Right lobe of liver (tissue), 6 donors: Measurements from ENCODE around the gene ERICH6. TPM values are rescaled to one million over a fixed set of nuclear protein-coding genes. Genes with fewer than 3 reads are reported as not detected.

Experiments used
- ATAC-seq, 4 donors: fragments of 200-7000 bp; cut with Tn5 transposase; one replicate each; pipeline ENCODE4 v1.9.1; 2020; ENCODE audit warnings: mild to moderate bottlenecking in 4 of 4, moderate library complexity in 4 of 4
- DNase-seq, 3 donors: peaks; one replicate each; pipeline ENCODE4 v3.0.0-alpha.2; 2020
- H3K27ac ChIP-seq, 3 donors: fragments of 200-600 bp; one replicate each; pipeline ENCODE4 v1.8.0; 2022
- H3K27me3 ChIP-seq, 2 donors: fragments of 200-600 bp; one replicate each; pipeline ENCODE4 v1.8.0; 2022
- H3K36me3 ChIP-seq, 4 donors: fragments of 200-600 bp; sonication (generic) in 1 of 4; one replicate each; pipeline versions ENCODE4 v1.5.1 to v1.8.0; 2017 to 2022; ENCODE audit warnings: control low read depth in 1 of 4
- H3K4me1 ChIP-seq, 4 donors: fragments of 200-600 bp; sonication (generic) in 1 of 4; one replicate each; pipeline versions ENCODE4 v1.5.1 to v1.8.0; 2017 to 2022; ENCODE audit warnings: control low read depth in 1 of 4
- H3K4me3 ChIP-seq, 3 donors: fragments of 200-600 bp; one replicate each; pipeline ENCODE4 v1.8.0; 2022
- H3K9me3 ChIP-seq, 4 donors: fragments of 200-600 bp; sonication (generic) in 1 of 4; one replicate each; pipeline versions ENCODE4 v1.5.1 to v1.8.0; 2017 to 2022; ENCODE audit warnings: control low read depth in 1 of 4
- POLR2A ChIP-seq: fragments of 450-650 bp; IDR thresholded peaks from one replicate; pipeline ENCODE4 v1.6.1; 2017; ENCODE audit warnings: antibody characterized with exemption, mild to moderate bottlenecking
- WGBS: methylation state at CpG from one replicate; pipeline ENCODE4 v1.1.6; 2018; ENCODE audit warnings: low coverage, low lambda C conversion rate; ENCODE audit not compliant: insufficient coverage; ENCODE audit errors: missing lambda C conversion rate; 5-methylcytosine and 5-hydroxymethylcytosine counted together
- intact Hi-C, 2 donors: fragments of 100-400 bp; cut with DNase I; formaldehyde crosslinking; loops; one replicate each; pipeline versions ENCODE4 v1.11.2 to v1.14.1; 2022
- total RNA-seq, 6 experiments: library from RNA; depleted of rRNA in 2 of 6; stranded (reverse); fragments of >200 nt in 2 of 6; fragmentation: NEBNext Ultra II Directional in 3 of 6; extraction: Animal tissue kit (Norgen Biotek cat#: 25700) in 3 of 6; gene quantifications; one replicate each; pipeline versions ENCODE4 v1.1.0 to v1.2.4, GENCODE V29; 2016 to 2023
- TF ChIP-seq, protein P1 (sequence below), 4 donors: fragments of 200-600 bp in 3 of 4; fragments of 450-650 bp in 1 of 4; IDR thresholded peaks; one replicate each; pipeline versions ENCODE4 v1.5.1 to v1.8.0; 2016 to 2022; ENCODE audit warnings: antibody characterized with exemption in 4 of 4, mild to moderate bottlenecking in 2 of 4
- donor health status: DM: no; HTN: yes; CAD: no.
- donor health status: DM: no; HTN: no; CAD: no.
- donor health status: DM: no; HTN: no; CAD: no.
- donor health status: DM: no; HTN: yes; CAD: no.
- donor health status: DM: no; HTN: yes; CAD: no.

The ERICH6 gene
- total RNA-seq, 6 experiments from 2014 or later = 0.49 TPM; not detected in 5

DNA sequence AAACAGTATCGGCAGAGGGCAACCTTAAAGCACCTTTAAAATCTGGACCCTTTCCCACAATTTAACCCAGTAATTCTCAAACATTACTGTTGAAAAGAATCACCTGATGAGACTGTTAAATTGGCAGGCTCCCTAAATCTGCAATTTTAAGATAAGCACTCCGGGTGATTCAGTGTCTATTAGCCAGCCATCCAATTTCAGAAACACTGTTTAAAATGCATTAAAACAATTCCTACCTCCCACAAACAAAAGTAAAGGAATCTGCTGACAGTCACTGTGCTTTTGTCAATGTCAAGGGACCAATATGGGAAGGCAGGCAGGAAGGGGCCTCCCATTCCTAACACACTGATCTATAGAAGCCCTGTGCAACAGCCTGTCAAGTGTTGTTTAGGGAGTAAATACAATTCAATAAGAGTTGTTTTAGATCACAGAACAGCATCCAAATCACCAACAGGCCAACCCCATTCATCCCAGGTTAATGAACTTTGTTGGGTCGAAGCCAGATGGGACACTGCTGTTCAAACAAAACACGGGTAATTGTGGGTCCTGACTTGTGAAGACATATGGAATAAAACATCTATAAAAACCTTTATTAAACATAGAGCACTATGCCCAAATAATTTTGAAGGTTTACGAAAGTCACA is 37.9 kb upstream of the ERICH6 start:
- H3K36me3 ChIP-seq = peaks cover 0 to 12% (median 0%) of the 10 kb centered on the region in 4 donors
- no peaks in the 10 kb centered on the region for H3K27me3 ChIP-seq
- peak; percentile 2 to 32 (median 14) for ATAC-seq
- no peak for TF ChIP-seq POLR2A
- TF ChIP-seq, protein P1, sequence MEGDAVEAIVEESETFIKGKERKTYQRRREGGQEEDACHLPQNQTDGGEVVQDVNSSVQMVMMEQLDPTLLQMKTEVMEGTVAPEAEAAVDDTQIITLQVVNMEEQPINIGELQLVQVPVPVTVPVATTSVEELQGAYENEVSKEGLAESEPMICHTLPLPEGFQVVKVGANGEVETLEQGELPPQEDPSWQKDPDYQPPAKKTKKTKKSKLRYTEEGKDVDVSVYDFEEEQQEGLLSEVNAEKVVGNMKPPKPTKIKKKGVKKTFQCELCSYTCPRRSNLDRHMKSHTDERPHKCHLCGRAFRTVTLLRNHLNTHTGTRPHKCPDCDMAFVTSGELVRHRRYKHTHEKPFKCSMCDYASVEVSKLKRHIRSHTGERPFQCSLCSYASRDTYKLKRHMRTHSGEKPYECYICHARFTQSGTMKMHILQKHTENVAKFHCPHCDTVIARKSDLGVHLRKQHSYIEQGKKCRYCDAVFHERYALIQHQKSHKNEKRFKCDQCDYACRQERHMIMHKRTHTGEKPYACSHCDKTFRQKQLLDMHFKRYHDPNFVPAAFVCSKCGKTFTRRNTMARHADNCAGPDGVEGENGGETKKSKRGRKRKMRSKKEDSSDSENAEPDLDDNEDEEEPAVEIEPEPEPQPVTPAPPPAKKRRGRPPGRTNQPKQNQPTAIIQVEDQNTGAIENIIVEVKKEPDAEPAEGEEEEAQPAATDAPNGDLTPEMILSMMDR (IDR thresholded peaks at IDR 0.05) = no peak
- intact Hi-C loops = no loop called here
- H3K4me1 ChIP-seq = peaks cover 0 to 93% (median 45%) of the 10 kb centered on the region in 4 donors
- peak in 1 of 3 donors; percentile 73 for DNase-seq
- 37% methylated on average over 5 of the region's 5 CpGs for WGBS
- peak overlapping the region; percentile 66 to 94 (median 75) for H3K27ac ChIP-seq
- H3K9me3 ChIP-seq = no peaks in the 10 kb centered on the region
- peak overlapping the region in 1 of 3 donors; percentile 11 for H3K4me3 ChIP-seq

DNA sequence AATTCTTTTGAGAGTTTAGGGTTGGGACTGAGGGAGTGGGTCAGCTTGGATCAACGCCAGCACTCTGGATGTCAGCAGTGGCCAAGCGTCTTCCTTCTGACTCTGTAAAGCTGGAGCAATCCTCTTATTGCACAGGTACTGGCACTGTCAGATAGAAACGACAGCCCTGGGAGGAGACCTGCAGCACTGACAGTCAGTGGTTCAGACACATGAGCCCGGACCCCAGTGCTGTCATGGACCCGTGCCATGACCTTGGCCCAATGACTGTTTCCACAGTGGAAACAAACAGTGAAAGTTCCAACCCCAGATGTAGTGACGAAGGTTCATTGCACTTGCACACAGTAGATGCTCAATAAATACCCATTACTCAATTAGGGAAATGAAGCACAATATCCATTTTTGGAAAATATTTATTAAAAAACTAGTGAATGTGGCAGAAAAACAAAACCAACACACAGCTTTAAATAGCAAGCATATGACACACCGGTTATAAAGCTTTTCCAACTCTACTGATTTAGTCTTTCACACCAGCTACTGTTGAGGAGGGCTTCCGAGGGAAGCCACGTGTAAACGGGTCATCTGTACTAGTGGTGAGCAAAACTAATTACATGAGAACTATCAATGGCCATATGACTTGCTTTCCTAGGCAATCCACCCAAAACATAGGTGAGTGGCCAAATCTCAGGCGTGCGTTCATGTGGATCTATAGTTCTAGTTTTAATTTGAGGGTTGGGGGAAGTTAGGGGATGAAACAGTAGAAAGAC is 37.2 kb upstream of the ERICH6 start:
- 29% methylated on average over 12 of the region's 12 CpGs for WGBS
- Histone ChIP-seq H3K27me3 (no peaks in the 10 kb centered on the region), H3K9me3 (no peaks in the 10 kb centered on the region), H3K36me3 (peaks cover 0 to 12% (median 0%) of the 10 kb centered on the region in 4 donors), H3K4me1 (peaks cover 0 to 94% (median 45%) of the 10 kb centered on the region in 4 donors), H3K4me3 (no peak overlapping the region), H3K27ac (peak overlapping the region; percentile 72 to 94 (median 75))
- DNase-seq (peak; percentile 81 to 92 (median 89)), ATAC-seq (peak; percentile 40 to 66 (median 54))
- TF ChIP-seq, protein P1 (IDR thresholded peaks at IDR 0.05) = no peak
- TF ChIP-seq POLR2A = peak; percentile 64
- intact Hi-C loops = no loop called here

DNA sequence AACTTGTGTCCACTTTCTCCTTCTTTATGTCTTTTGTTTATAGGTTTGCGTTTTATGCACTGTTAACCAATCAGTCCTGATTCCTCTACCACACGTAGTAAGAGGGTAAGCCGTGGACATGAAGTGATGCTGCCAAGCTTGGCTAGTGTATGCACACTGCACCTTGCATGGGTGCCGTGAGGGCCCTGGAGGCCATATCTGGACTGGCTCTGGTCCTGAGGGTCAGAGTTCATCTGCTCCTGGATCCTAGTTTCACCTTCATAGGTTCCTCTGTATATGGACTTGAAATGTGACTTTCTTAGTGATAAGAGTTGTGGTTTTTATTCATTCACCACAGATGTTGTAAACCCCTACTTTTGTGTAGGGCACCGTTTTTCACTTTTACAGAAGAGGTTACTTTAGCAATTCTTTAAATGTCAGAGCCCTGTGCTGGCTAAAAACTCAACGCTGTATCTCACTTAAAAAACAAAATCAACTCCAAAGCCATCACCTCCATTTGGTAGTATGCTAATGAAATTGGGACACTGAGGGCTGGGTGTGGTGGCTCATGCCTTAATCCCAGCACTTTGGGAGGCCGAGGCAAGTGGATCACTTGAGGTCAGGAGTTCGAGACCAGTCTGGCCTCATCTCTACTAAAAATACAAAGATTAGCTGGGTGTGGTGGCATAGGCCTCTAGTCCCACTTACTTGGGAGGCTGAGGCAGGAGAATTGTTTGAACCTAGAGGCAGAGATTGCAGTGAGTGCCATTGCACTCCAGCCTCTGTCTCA is 36.3 kb upstream of the ERICH6 start:
- H3K4me1 ChIP-seq = peaks cover 0 to 94% (median 45%) of the 10 kb centered on the region in 4 donors
- ATAC-seq (peak; percentile 31 to 65 (median 44)), DNase-seq (peak in 2 of 3 donors; percentile 75 to 82)
- intact Hi-C loops = no loop called here
- WGBS = 35% methylated on average over 8 of the region's 8 CpGs
- H3K9me3 ChIP-seq = no peaks in the 10 kb centered on the region
- peak overlapping the region; percentile 72 to 94 (median 75) for H3K27ac ChIP-seq
- TF ChIP-seq, protein P1 (IDR thresholded peaks at IDR 0.05) = no peak
- peak; percentile 21 for TF ChIP-seq POLR2A
- no peak overlapping the region for H3K4me3 ChIP-seq
- no peaks in the 10 kb centered on the region for H3K27me3 ChIP-seq
- H3K36me3 ChIP-seq = peaks cover 0 to 12% (median 0%) of the 10 kb centered on the region in 4 donors

DNA sequence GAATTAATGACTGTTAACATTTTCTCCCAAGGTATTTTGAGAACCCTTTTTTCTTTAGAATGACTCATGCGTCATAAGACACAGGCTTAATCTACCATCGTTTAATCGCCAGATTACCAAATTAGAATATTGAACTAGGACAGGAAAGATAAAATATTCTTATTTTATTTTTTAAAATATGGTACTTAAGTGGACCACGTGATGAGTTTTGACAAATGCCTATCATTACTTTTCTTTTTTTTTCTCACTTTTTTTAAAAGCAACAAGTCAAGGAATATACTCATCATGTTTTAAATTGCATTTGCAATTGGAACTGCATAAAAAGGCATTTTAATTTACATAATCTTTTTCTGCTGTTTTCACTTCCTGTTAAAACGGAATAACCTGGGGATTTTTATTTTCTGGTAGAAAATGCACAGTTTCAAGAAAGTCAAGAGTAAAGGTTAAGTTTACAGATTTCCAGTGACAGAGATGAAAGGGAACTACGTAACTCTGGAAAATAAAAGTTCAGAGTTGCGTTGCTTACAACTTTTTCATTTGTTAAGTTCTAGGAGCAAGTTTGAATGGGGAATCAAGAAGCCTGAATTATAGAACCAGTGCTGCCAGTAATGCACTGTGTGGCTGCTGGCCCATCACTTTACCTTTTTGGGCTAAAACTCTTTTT is 35.6 kb upstream of the ERICH6 start:
- H3K27me3 ChIP-seq = no peaks in the 10 kb centered on the region
- peaks cover 0 to 12% (median 0%) of the 10 kb centered on the region in 4 donors for H3K36me3 ChIP-seq
- WGBS = 36% methylated on average over 7 of the region's 7 CpGs
- ATAC-seq = peak in 3 of 4 donors; percentile 0 to 4 (median 1)
- peaks cover 0 to 95% (median 45%) of the 10 kb centered on the region in 4 donors for H3K4me1 ChIP-seq
- H3K9me3 ChIP-seq = no peaks in the 10 kb centered on the region
- peak overlapping the region; percentile 72 to 94 (median 83) for H3K27ac ChIP-seq
- intact Hi-C loops = no loop called here
- DNase-seq = no peak
- no peak overlapping the region for H3K4me3 ChIP-seq
- TF ChIP-seq, protein P1 (IDR thresholded peaks at IDR 0.05) = no peak
- TF ChIP-seq POLR2A = no peak
